H1 (cell line): ENCODE data around the gene MCM9. TPM values are rescaled to one million over a fixed set of nuclear protein-coding genes. Genes with fewer than 3 reads are reported as not detected.

Experiments used
- BRCA1 ChIP-seq: IDR thresholded peaks from 2 replicates; pipeline ENCODE4 v1.6.1; 2012; ENCODE audit warnings: low read depth, low read length, improper control_type of control experiment
- CBX8 ChIP-seq: fragments of 300-800, 300-1000 bp; sonication (generic); IDR thresholded peaks from 2 replicates; pipeline ENCODE4 v1.7.1; 2016; ENCODE audit warnings: low read depth, low read length, borderline replicate concordance
- CEBPB ChIP-seq: IDR thresholded peaks from 2 replicates; pipeline ENCODE4 v1.6.1; 2012; ENCODE audit warnings: low read depth, low read length
- EP300 ChIP-seq, 2 experiments: IDR thresholded peaks; 1 replicate in 1 of 2; 2 replicates in 1 of 2; pipeline ENCODE4 v1.6.1; 2011 to 2012; ENCODE audit warnings: low read depth in 2 of 2, low read length in 2 of 2, mild to moderate bottlenecking in 2 of 2, borderline replicate concordance in 1 of 2, inconsistent platforms in 1 of 2, moderate library complexity in 1 of 2
- SIX5 ChIP-seq: IDR thresholded peaks from 2 replicates; pipeline ENCODE4 v1.6.1; 2011; ENCODE audit warnings: mild to moderate bottlenecking, low read depth, low read length
- SRF ChIP-seq: IDR thresholded peaks from 2 replicates; pipeline ENCODE4 v1.6.1; 2011; ENCODE audit warnings: mild to moderate bottlenecking, low read depth, low read length, moderate library complexity
- TCF12 ChIP-seq: IDR thresholded peaks from 2 replicates; pipeline ENCODE4 v1.6.1; 2011; ENCODE audit warnings: low read depth, mild to moderate bottlenecking, low read length
- polyA plus RNA-seq, 7 experiments: library from polyadenylated mRNA; depleted of rRNA in 3 of 7; stranded (reverse) in 5 of 7; unstranded in 2 of 7; fragments of >200 nt in 5 of 7; fragments of 200-250 nt in 2 of 7; gene quantifications; 1 replicate in 5 of 7; 2 replicates in 1 of 7; 4 replicates in 1 of 7; pipeline versions ENCODE4 v1.2.1 to v1.2.3, GENCODE V29; 2011 to 2013; ENCODE audit warnings: missing spikeins in 2 of 7, mixed read lengths in 2 of 7
- total RNA-seq: library from RNA; stranded (reverse); fragmentation: NEBNext Ultra II Directional; extraction: Animal tissue kit (Norgen Biotek cat#: 25700); gene quantifications from 2 replicates; pipeline ENCODE4 v1.2.1, GENCODE V29; 2021
- TF ChIP-seq, protein P1 (sequence below): fragments of 300-600 bp; sonication (generic); IDR thresholded peaks from 2 replicates; pipeline ENCODE4 v1.7.1; 2012; ENCODE audit warnings: low read length, moderate library complexity, mild to moderate bottlenecking, inconsistent platforms; ENCODE audit not compliant: insufficient replicate concordance
- TF ChIP-seq, protein P2 (sequence below): IDR thresholded peaks from 2 replicates; pipeline ENCODE4 v1.6.1; 2011; ENCODE audit warnings: low read length, improper control_type of control experiment

The MCM9 gene
- total and polyA plus RNA-seq, 2 of the 8 experiments (the other 6 are each of a cell fraction or from before 2014, with no cell fraction given), result 3.7 to 11.4 TPM

DNA sequence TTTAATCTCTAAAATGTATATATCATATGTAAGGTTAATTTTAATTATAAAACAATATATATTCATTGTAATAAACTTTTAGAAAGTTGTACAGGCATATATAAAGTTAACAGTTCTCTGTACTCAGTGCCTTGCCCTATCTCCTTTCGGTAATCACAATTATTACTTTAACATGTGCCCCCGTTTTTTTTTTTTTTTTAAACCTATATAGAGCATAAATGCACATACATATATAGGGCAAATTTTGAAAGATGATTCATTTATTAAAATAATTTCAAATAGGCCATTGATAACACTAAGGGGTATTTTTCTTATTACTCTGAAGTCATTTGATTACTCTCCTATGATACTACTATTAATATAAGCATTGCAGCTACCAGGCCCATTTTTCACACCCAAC lies 39.1 kb downstream of the MCM9 start (continued):
- TF ChIP-seq BRCA1, result no peak
- no peak for TF ChIP-seq SIX5
- no peak for TF ChIP-seq CEBPB
- TF ChIP-seq SRF, result no peak
- TF ChIP-seq EP300 (IDR thresholded peaks at IDR 0.05; ENCODE audit: borderline replicate concordance in 1 of 2, low read depth in 2 of 2, low read length in 2 of 2), result no peak
- TF ChIP-seq TCF12, result no peak
- TF ChIP-seq, protein P1, sequence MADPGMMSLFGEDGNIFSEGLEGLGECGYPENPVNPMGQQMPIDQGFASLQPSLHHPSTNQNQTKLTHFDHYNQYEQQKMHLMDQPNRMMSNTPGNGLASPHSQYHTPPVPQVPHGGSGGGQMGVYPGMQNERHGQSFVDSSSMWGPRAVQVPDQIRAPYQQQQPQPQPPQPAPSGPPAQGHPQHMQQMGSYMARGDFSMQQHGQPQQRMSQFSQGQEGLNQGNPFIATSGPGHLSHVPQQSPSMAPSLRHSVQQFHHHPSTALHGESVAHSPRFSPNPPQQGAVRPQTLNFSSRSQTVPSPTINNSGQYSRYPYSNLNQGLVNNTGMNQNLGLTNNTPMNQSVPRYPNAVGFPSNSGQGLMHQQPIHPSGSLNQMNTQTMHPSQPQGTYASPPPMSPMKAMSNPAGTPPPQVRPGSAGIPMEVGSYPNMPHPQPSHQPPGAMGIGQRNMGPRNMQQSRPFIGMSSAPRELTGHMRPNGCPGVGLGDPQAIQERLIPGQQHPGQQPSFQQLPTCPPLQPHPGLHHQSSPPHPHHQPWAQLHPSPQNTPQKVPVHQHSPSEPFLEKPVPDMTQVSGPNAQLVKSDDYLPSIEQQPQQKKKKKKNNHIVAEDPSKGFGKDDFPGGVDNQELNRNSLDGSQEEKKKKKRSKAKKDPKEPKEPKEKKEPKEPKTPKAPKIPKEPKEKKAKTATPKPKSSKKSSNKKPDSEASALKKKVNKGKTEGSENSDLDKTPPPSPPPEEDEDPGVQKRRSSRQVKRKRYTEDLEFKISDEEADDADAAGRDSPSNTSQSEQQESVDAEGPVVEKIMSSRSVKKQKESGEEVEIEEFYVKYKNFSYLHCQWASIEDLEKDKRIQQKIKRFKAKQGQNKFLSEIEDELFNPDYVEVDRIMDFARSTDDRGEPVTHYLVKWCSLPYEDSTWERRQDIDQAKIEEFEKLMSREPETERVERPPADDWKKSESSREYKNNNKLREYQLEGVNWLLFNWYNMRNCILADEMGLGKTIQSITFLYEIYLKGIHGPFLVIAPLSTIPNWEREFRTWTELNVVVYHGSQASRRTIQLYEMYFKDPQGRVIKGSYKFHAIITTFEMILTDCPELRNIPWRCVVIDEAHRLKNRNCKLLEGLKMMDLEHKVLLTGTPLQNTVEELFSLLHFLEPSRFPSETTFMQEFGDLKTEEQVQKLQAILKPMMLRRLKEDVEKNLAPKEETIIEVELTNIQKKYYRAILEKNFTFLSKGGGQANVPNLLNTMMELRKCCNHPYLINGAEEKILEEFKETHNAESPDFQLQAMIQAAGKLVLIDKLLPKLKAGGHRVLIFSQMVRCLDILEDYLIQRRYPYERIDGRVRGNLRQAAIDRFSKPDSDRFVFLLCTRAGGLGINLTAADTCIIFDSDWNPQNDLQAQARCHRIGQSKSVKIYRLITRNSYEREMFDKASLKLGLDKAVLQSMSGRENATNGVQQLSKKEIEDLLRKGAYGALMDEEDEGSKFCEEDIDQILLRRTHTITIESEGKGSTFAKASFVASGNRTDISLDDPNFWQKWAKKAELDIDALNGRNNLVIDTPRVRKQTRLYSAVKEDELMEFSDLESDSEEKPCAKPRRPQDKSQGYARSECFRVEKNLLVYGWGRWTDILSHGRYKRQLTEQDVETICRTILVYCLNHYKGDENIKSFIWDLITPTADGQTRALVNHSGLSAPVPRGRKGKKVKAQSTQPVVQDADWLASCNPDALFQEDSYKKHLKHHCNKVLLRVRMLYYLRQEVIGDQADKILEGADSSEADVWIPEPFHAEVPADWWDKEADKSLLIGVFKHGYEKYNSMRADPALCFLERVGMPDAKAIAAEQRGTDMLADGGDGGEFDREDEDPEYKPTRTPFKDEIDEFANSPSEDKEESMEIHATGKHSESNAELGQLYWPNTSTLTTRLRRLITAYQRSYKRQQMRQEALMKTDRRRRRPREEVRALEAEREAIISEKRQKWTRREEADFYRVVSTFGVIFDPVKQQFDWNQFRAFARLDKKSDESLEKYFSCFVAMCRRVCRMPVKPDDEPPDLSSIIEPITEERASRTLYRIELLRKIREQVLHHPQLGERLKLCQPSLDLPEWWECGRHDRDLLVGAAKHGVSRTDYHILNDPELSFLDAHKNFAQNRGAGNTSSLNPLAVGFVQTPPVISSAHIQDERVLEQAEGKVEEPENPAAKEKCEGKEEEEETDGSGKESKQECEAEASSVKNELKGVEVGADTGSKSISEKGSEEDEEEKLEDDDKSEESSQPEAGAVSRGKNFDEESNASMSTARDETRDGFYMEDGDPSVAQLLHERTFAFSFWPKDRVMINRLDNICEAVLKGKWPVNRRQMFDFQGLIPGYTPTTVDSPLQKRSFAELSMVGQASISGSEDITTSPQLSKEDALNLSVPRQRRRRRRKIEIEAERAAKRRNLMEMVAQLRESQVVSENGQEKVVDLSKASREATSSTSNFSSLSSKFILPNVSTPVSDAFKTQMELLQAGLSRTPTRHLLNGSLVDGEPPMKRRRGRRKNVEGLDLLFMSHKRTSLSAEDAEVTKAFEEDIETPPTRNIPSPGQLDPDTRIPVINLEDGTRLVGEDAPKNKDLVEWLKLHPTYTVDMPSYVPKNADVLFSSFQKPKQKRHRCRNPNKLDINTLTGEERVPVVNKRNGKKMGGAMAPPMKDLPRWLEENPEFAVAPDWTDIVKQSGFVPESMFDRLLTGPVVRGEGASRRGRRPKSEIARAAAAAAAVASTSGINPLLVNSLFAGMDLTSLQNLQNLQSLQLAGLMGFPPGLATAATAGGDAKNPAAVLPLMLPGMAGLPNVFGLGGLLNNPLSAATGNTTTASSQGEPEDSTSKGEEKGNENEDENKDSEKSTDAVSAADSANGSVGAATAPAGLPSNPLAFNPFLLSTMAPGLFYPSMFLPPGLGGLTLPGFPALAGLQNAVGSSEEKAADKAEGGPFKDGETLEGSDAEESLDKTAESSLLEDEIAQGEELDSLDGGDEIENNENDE, result no peak
- TF ChIP-seq CBX8, result no peak
- TF ChIP-seq, protein P2, sequence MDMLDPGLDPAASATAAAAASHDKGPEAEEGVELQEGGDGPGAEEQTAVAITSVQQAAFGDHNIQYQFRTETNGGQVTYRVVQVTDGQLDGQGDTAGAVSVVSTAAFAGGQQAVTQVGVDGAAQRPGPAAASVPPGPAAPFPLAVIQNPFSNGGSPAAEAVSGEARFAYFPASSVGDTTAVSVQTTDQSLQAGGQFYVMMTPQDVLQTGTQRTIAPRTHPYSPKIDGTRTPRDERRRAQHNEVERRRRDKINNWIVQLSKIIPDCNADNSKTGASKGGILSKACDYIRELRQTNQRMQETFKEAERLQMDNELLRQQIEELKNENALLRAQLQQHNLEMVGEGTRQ, result no peak
